HG02938 (cell line): ENCODE measurements around the gene MAPKAPK5.
"Not testable (repeated sequence)": the region's sequence is repeated elsewhere in the genome, so short reads cannot be mapped to it uniquely, and the experiment has no call there.

ENCODE experiments used
- ATAC-seq: cut with Tn5 transposase; IDR thresholded peaks from one replicate; pipeline ENCODE4 v1.9.1; 2021; ENCODE audit warnings: mild to moderate bottlenecking, moderate library complexity; ENCODE audit not compliant: unreplicated experiment

Gene MAPKAPK5

DNA sequence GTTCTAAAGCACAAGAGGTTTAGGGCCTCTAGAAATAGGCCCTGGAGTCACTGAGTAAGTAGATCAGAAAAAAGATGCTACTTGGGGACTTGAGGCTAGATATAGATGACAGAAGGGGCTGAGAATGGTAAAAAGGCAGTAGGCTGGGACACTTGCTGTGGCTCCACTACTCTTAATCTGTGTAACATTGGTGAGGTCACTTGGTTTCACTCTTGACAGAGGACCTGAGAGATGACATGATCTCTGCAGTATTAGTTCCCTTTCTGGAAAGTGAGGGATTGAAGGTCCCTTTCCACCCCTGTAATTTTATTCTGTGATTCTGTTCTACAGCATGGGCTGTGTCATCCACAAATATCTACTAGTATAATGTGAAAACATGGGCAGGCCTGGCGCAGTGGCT, 39.7 kb downstream of the MAPKAPK5 start:
- ATAC-seq = no peak

DNA sequence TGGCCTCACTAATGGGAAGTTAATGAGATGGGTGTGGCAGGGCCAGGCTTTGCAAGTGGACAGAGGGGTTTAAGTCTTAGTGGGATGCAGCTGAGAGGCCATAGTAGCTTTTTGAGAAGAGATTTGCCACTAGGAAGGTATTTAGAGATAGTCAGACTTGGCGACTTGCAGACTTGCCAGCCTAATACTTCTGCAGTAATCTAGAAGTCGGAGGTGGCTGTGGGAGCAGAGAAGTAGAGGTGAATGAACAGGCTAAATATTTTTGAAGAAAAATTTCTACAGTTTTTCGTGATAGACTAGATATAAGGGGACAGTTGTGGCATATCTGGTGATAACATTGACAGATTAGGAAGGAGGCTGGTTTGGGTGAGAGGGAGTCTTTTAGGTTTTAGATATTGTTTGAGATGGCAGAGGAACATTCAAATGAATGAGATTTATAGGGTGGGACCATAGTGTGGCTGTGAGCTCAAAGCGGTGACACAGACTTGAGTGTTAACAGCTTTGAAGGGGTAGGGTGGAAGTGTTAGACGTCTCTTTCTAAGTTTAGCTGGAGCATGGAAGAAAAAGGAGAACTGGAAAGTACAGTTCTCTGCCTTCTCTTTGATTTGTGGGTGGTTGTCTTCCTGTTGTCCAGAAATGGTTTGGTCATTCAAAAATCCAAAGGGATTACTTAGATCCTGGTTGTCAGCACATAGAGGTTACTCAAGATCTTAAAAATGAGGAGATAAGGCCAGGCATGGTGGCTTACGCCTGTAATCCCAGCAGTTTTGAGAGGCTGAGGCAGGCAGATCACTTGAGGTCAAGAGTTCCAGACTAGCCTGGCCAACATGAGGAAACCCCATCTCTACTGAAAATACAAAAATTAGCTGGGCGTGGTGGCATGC, 44.9 kb downstream of the MAPKAPK5 start:
- ATAC-seq = no peak

DNA sequence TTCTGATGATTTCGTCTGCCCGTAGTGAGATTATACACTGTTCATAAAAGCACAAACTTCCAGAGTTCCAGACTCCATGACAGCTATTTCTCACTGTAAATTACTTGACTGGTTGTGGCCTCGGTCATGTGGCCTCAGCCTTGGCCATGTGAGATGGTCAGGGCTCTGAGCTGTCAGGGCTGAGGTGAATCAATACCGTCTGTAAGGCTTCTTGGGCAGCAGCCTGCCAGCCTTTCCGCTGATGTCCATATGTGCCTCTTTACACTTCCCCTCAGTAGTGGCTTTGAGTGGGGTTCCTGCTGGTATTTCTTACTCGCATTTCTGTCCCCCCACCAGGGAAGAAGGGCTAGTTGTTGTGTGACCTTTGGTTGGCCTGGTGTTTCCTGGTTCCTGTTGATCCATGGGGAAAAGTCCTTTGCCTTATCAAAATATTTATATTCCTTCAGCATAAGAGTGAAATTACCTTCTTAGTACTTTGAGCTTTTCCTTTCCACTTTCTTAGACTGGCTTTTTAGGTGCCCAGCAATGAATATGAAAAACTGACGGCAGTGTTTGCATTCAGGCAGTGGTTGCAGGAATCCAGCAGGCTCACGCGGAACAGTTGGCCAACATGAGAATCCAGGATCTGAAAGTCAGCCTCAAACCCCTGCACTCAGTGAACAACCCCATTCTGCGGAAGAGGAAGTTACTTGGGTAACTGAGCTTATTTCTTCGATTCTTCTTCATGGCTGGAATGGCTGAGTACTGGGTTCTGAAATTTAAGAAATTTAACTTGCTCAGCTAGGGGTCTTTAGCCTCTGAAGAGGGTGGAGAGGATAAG, 46.1 kb downstream of the MAPKAPK5 start:
- ATAC-seq = no peak

DNA sequence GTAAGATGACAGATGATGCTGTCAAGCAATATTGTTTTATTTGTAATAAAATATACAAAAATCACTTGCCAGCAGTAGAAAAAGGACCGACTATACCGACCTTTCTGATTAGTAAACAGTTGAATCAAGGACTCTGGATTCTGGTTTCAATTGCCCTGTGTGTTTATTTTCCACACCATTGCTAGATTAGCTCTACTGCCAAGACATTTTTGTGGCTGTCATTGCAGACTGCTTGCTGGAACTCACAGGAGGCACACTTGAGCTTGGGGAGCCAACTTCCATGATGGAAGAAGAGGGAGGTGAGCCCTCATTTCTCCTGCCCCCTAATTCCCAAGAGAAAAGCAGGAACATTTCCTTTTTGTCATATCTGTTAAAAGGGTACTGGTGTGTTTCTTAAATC, 51.3 kb downstream of the MAPKAPK5 start:
- no peak for ATAC-seq

DNA sequence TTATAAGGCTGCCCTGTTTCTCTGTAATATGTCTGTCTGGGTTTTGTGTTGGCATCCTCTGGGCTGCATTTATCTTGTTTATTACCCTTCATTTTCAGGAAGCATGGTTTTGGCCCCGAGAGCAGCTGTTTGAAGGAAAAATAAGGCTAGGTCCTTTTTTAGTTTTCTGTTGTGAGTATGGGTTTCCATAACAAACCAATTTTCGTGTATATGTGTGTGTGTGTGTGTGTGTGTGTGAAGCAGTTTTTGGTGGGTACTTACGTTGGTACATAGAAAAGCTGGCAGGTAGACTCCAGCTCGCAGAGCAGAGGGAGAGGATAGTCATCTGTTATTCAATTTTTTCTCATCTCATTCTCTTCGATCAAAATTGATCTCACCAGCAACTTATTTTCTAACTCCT, 52.5 kb downstream of the MAPKAPK5 start:
- ATAC-seq = no peak

DNA sequence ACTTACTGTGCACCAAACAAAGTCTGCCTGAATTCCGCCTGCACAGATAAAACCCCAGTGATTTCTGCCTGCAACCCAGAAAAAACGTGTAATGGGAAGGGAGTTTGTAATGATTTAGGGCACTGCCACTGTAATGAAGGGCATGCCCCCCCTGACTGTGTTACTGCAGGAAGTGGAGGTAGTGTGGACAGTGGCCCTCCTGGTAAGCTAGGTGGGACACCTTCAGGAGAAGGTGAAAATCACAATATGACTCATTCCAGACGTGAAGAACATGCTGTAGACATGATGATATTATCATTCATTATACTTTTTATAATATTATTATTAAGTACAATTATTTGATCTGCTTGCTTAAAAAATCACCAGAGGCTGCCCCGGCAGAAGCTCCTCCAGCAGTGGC, 59.2 kb downstream of the MAPKAPK5 start:
- ATAC-seq = no peak

DNA sequence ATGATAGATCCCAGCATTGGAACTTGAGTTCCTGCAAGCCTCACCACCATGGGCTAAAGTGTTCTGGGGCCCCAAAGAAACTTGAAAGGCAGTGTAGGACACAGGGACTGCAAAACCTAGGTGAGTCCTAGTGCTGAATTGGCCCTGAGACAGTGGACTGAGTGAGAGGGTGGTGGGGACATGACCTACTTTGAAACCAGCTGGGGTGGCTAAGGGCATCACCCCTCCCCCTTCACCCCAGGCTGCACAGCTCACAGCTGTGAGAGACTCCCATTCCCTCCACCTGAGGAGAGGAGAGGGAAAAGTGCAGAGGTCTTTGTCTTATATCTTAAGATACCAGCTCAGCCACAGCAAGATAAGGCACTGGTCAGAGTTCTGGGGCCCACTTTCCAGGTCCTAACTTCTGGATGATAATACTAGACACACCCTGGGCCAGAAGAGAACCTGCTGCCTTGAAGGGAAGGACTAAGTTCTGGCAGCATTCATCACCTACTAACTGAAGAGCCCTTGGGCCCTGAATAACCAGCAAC, 62.5 kb downstream of the MAPKAPK5 start:
- ATAC-seq = no peak

DNA sequence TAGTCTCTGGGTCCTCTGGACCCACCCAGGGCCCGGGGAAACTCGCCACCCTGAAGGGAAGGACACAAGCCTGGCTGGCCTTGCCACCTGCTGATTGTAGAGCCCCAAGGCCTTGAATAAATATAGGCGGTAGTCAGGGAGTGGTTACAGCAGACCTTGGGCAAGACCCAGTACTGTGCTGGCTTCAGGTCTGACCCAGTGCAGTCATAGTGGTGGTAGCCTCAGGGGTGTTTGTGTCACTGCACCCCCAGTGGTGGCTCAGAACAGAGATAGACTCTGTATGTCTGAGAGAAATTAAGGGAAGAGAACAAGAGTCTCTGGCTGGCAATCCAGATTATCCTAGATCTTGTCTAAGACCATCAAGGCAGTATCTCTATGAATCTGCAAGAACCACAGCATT, 63.5 kb downstream of the MAPKAPK5 start:
- no peak for ATAC-seq

DNA sequence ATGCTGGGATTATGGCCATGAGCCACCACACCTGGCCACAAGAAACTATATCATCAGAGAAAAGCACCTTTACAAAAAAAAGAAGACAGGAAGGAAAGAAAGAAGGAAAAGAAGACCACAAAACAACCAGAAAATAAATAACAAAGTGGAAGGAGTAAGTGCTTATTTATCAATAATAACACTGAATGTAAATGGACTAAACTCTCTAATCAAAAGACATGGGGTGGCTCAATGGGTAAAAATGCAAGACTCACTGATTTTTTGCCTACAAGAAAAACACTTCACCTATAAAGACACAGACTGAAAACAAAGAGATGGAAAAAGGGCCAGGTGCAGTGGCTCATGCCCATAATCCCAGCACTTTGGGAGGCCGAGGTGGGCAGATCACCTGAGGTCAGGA, 65.7 kb downstream of the MAPKAPK5 start:
- ATAC-seq = no peak

DNA sequence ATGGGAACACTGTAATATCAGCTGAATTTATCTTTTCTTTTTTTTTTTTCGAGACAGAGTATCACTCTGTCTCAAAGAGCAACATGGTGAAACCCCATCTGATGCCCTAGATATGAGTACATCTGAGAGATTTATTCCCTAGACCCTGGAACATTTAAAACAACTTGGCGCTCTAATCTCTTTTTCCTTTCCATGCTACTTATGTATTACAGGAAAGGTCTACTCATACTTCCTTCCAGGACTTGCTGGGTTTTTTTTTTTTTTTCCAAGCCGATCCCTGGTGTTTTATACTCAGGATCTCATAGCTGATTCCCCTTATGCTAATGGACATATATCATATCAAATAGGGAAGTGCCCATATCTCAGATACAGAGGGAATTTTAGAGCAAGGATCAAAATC, 83.1 kb downstream of the MAPKAPK5 start:
- no peak for ATAC-seq

DNA sequence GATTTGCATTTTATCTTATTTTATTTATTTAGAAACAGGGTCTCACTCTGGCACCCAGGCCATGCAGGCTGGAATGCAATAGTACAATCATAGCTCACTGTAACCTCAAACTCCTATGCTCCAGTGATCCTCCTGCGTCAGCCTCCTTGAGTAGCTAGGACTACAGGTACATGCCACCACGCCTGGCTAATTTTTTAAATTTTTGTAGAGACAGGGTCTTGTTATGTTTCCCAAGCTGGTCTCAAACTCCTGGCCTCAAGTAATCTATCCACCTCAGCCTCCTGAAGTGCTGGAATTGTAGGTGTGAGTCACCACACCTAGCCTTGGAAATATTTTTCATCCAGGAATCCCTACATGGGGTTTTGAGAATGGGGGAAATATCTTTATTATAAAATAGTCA, 84.6 kb downstream of the MAPKAPK5 start:
- ATAC-seq = no peak

DNA sequence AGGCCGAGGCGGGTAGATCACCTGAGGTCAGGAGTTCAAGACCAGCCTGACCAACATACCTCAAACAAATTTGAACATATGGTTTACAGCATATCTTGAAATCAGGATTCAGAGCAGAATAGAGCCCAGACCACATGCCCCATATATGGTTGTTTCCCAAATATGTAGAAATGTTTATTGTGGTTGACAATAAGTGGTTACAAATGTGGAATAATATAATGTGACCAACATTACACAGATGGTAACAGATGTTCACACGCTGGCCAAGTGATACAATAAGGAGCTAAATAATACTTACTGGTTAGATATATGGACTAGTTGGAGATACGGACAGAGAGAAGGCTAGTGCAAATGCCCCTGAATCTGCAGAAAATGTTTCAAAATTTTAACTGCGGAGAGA, 85.3 kb downstream of the MAPKAPK5 start:
- no peak for ATAC-seq

DNA sequence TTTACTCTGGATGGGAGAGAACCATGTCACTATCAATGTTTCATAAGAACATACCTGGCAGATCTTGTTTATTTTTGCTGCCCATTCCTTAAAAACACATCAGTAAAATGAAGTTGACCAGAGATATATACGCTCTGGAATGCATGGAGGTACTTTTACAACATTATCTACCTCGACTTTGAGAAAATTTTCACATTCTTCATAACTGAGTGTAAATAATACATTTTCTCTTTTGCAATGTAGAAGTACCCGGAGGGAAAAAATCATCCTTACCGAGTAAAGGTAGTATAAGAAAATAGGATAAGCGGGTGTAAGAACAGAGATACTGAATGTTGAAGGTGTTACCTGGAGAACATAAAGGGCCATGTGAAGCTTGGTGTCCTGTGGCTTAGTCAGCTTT, 90.2 kb downstream of the MAPKAPK5 start:
- ATAC-seq = no peak

DNA sequence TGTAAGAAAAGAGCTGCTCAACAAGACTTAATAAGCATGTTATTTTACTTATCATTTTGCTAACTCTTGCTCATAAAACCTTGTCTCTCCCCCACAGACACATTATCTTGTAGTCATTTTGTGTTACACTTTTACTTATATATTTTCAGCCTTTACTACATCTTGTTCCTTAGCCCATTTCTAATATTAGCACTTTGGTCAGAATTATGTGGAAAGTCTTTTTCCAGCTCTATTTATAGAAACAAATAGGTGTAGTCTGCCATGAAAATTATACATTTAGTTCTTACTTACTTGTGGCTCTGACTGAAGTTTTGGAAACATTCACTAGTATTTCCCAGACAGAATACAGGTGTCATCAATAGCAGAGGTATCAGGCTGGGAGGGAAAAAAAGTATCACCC, 94.8 kb downstream of the MAPKAPK5 start:
- ATAC-seq = no peak

DNA sequence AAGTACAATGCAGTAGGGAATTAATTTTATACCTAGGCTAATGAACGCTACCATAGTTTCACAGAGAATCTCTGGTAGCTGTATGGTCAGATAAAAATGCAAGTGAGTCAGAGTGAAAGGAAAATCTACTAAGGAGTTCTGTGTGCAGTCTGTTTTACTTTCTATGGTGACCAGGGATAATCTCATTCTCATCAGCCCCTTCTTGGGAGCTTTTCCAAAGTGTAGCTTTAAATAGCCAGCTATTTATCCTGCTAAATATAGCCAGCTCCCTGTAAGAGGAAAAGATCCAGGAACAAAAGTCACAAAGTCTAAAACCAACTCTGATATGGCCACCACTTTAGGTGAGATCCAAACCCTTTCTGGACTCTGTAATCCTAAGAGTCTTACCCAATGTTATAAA, 95.4 kb downstream of the MAPKAPK5 start:
- ATAC-seq = no peak

DNA sequence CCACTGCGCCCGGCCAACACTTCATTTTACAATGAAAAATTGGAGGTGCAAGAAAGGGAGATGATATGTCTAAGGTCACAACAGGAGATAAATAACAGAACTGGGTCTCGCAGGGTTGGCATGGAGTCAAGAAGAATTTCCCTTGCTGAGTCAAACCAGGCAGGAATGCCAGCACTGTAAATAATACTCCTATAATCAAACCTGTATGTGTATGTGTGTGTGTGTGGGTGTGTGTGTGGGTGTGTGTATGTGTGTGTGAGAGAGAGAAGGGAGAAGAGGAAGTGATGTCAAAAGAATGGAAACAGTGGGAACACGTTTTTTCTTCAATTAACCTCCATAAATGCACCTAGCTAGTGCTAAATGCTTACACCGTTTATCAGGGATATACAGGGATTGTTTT, 100.5 kb downstream of the MAPKAPK5 start:
- no peak for ATAC-seq

DNA sequence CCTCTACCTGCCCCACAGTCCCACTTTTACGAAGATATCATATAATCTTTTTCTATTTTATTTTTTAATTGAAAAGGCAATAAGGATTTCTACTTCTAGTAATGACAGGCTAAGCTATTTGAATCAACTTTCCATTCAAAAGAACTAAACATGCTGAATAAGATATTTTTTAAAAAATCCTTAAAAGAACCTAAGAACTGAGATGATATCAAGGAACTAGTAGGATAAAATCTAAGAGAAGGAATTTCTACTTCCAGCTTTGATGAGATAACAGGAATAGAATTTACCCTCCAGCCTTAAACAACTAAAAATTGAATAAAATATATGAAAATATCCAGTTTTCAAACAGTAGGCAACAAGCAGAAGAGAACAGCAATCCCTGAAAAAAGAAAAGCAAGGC, 101.9 kb downstream of the MAPKAPK5 start:
- ATAC-seq = no peak

DNA sequence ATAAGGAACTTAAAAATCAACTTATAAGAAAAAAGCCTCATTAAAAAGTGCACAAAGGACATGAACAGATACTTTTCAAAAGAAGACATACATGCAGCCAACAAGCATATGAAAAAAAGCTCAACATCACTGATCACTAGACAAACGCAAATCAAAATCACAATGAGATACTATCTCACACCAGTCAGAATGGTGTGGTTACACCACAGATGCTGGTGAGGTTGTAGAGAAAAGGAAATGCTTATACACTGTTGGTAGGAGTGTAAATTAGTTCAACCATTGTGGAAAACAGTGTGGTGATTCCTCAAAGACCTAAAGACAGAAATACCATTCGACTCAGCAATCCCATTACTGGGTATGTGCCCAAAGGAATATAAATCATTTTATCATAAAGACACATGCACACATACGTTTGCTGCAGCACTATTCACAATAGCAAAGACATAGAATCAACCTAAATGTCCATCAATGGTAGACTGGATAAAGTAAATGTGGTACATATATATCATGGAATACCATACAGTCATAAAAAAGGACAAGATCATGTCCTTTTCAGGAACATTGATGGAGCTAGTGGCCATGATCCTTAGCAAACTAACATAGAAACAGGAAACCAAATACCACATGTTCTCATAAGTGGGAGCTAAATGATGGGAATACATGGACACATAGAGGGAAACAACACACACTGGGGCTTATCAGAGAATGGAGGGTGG, 109.1 kb downstream of the MAPKAPK5 start:
- ATAC-seq = not testable (repeated sequence)
